Measurements from ENCODE around the gene ARSA.
"Not testable (repeated sequence)": the region's sequence is repeated elsewhere in the genome, so short reads cannot be mapped to it uniquely, and the experiment has no call there.

Gene ARSA

DNA sequence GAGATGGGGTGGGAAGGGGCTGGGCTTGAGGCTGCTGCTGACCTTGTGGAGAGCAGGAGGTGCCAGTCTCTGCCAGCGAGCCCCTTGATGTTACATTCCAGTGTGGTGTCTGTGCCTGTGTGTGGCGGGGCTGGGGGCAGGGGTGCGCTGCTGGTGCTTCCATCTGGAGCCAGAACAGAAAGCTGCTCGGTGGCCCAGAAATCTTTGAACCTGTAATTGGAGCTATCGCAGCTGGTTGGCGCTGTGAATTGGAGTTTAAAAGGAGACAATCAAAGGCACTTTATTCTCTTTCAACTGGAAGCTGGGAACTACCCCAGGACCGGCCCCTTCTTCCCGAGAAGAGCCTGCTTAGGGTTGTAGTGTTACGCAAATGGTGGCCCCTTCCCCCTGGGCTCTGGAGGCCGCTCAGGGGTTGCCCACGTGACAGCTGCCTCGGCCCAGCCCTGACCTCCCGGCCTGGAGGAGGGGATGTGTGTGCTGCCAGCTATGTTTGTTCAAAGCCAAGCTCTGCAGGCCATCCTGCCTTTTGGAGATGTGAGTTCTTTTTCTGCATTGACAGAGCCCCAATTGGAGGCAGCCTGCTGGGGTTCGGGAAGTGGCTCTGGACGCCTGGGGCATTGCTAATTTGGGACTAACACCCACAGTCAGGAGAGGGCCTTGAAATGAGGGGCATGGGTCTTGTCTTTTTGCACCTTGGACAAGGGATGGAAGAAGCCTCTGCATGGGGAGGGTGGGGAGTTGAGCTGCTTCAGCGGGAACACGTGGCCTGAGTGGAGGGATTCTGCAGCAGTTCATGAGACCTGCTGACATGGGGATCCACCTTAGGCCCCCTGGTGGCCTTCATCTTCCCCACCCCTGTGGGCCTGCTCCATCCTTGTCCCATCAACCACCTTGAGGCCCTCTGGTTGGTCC lies 14.0 kb upstream of the ARSA start:
- no peak for DNase-seq (ENCODE audit: low read depth, low spot score)
- Histone ChIP-seq H3K4me3 (no peak overlapping the region), H3K9ac (ENCODE audit: insufficient read length) (no peak overlapping the region), H3K9me3 (ENCODE audit: low read depth, low read length) (no peaks in the 10 kb centered on the region), H3K36me3 (ENCODE audit: insufficient read depth, low read length) (no peaks in the 10 kb centered on the region), H3K27ac (no peak overlapping the region)
- TF ChIP-seq EZH2 (IDR thresholded peaks at IDR 0.05) = no peak
- TF ChIP-seq FOXP2 (optimal IDR thresholded peaks at IDR 0.05; ENCODE audit: control extremely low read depth, extremely low read length, insufficient read depth) = no peak
- no peak for TF ChIP-seq POLR2AphosphoS5 (IDR thresholded peaks at IDR 0.05; ENCODE audit: borderline replicate concordance, low read depth, low read length)

DNA sequence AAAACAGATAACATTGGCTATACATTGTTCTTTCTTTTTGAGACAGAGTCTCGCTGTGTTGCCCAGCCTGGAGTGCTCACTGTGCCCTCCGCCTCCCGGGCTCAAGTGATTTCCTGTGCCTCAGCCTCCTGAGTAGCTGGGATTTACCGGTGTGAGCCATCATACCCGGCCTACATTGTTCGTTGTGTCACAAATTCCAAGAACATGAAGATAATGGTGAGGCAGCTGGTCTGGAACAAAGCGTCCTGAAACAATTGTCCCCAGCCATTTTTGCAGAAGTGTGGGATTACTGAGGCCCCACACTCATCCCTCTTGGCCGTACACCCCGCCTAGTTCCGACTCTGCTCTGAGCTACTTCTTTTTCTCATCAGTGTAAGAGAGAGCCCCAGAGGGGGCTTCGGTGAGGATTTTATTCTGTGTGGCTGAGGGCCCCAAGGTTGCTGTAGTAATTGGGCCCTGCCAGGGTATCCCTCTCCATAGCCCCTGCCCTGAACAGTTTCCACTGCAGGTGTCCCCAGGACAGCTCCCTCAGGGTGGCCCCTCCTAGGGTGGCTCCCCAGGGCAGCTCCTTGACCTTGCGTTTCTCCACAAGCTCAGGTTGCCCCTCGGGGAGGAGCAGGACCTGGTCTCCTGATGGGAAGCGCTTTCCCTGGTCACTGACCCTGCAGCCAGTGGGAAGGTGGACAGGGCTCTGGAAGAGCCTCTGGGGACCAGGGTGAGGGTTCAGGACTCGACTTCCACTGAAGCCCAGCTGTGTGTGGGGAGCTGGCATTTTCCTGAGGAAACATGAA lies 13.1 kb upstream of the ARSA start:
- Histone ChIP-seq H3K9me3 (ENCODE audit: low read depth, low read length) (no peaks in the 10 kb centered on the region), H3K27ac (no peak overlapping the region), H3K9ac (ENCODE audit: insufficient read length) (no peak overlapping the region), H3K4me3 (no peak overlapping the region), H3K36me3 (ENCODE audit: insufficient read depth, low read length) (no peaks in the 10 kb centered on the region)
- DNase-seq (ENCODE audit: low read depth, low spot score) = no peak
- no peak for TF ChIP-seq EZH2 (IDR thresholded peaks at IDR 0.05)
- TF ChIP-seq POLR2AphosphoS5 (IDR thresholded peaks at IDR 0.05; ENCODE audit: borderline replicate concordance, low read depth, low read length) = no peak

DNA sequence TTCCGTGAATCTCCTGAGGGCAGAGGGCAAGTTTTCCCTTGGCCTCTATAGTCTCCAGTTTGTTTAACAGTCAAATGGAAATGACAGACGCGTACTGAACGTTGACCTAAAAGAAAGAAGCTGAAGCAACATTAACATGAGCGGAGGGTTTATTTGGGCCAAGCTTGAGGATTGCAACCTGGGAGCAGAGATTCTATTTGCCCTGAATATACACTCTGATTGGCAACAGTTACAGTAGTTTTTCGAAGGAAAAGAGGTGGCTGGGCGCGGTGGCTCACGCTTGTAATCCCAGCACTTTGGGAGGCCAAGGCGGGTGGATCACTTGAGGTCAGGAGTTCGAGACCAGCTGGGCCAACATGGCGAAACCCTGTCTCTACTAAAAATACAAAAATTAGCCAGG lies 12.3 kb upstream of the ARSA start:
- H3K27ac ChIP-seq; H3K9ac ChIP-seq (ENCODE audit: insufficient read length); H3K4me3 ChIP-seq; H3K9me3 ChIP-seq (ENCODE audit: low read depth, low read length); DNase-seq (ENCODE audit: low read depth, low spot score); H3K36me3 ChIP-seq (ENCODE audit: insufficient read depth, low read length): not testable (repeated sequence)

DNA sequence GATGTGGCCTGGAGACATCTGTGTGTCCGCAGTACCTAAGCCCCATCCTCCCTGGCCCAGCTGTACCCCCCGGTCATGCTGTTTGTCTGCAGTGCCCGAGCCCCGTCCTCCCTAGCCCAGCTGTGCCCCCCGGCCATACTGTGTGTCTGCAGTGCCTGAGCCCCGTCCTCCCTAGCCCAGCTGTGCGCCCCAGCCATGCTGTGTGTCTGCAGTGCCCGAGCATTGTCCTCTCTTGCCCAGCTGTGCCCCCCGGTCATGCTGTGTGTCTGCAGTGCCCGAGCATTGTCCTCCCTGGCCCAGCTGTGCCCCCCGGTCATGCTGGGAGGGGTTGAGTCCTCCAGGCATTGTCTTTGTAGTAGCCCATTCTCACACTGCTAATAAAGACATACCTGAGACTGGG lies 7.6 kb upstream of the ARSA start:
- no peak overlapping the region for H3K9ac ChIP-seq (ENCODE audit: insufficient read length)

DNA sequence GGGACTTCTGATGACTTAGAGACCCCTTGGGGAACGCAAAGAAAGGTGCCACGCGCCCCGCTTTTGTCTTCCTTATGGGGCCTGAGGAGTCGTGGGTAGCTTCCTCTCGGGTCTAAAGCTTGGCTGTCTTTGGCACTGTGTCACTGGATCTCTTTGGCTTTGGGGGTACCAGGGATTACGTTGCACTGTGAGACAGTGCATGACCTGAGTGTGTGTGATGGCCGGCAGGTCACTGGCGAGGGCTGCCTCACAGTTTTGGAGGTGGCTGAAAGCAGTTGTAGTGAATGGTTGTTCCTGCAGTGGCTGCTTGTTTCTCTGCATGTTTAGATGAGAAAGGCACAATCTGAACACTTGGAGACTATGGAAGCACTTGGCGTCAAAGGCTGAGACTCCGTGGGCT lies 5.8 kb upstream of the ARSA start:
- Histone ChIP-seq H3K9ac (ENCODE audit: insufficient read length) (no peak overlapping the region), H3K36me3 (ENCODE audit: insufficient read depth, low read length) (no peaks in the 10 kb centered on the region), H3K27ac (no peak overlapping the region), H3K9me3 (ENCODE audit: low read depth, low read length) (no peaks in the 10 kb centered on the region), H3K4me3 (no peak overlapping the region)
- TF ChIP-seq FOXP2 (optimal IDR thresholded peaks at IDR 0.05; ENCODE audit: control extremely low read depth, extremely low read length, insufficient read depth) = no peak
- TF ChIP-seq EZH2 (IDR thresholded peaks at IDR 0.05) = no peak
- TF ChIP-seq POLR2AphosphoS5 (IDR thresholded peaks at IDR 0.05; ENCODE audit: borderline replicate concordance, low read depth, low read length) = no peak
- DNase-seq (ENCODE audit: low read depth, low spot score) = no peak

More for the DNA sequence above, 7.6 kb upstream of the ARSA start:
- Histone ChIP-seq H3K27ac (no peak overlapping the region), H3K4me3 (no peak overlapping the region), H3K9me3 (ENCODE audit: low read depth, low read length) (no peaks in the 10 kb centered on the region), H3K36me3 (ENCODE audit: insufficient read depth, low read length) (no peaks in the 10 kb centered on the region)
- TF ChIP-seq POLR2AphosphoS5 (IDR thresholded peaks at IDR 0.05; ENCODE audit: borderline replicate concordance, low read depth, low read length) = no peak
- TF ChIP-seq FOXP2 (optimal IDR thresholded peaks at IDR 0.05; ENCODE audit: control extremely low read depth, extremely low read length, insufficient read depth) = no peak
- TF ChIP-seq EZH2 (IDR thresholded peaks at IDR 0.05) = no peak
- no peak for DNase-seq (ENCODE audit: low read depth, low spot score)

DNA sequence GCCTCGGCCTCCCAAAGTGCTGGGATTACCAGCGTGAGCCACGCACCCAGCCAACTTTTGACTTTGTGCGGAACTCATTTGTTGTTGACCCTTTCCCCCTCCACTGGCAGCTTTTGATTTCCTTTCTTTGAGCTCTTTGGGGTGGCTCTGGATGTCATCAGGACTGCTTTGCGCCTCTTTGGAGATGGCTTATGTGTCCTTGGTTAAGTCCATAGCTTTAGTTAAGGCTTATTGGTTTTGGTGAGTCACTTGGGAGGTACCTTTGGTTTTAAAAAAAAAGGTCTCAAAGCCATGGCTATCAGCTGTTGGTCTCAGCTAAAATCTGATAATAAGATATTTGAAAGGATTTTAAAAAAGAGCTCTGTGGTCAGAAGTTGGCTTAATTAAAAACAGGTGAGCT lies 5.1 kb upstream of the ARSA start:
- H3K9me3 ChIP-seq (ENCODE audit: low read depth, low read length) = no peaks in the 10 kb centered on the region
- no peak for DNase-seq (ENCODE audit: low read depth, low spot score)
- no peak overlapping the region for H3K4me3 ChIP-seq
- no peaks in the 10 kb centered on the region for H3K36me3 ChIP-seq (ENCODE audit: insufficient read depth, low read length)
- TF ChIP-seq FOXP2 (optimal IDR thresholded peaks at IDR 0.05; ENCODE audit: control extremely low read depth, extremely low read length, insufficient read depth) = no peak
- no peak for TF ChIP-seq EZH2 (IDR thresholded peaks at IDR 0.05)
- no peak for TF ChIP-seq POLR2AphosphoS5 (IDR thresholded peaks at IDR 0.05; ENCODE audit: borderline replicate concordance, low read depth, low read length)
- no peak overlapping the region for H3K9ac ChIP-seq (ENCODE audit: insufficient read length)
- H3K27ac ChIP-seq = no peak overlapping the region

DNA sequence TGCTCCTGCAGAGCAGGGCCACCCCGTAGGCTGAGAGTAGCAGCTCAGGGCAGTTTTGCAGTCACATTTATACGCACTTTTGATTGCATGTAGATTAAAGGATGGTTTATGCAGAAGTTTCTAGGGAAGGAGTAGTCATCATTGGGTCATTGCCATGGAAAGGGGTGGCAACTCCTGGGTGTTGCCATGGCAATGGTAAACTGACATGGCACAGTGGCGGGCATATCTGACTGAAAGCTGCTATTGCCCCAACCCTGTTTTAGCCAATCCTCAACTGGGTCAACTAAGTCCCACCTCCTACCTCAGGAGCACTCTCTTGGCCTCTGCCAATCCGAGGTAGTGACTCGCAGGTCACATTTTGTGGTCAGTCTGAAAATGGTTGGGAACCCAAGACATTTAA lies 2.4 kb upstream of the ARSA start:
- no peak for DNase-seq (ENCODE audit: low read depth, low spot score)
- Histone ChIP-seq H3K36me3 (ENCODE audit: insufficient read depth, low read length) (no peaks in the 10 kb centered on the region), H3K9me3 (ENCODE audit: low read depth, low read length) (no peaks in the 10 kb centered on the region), H3K9ac (ENCODE audit: insufficient read length) (no peak overlapping the region), H3K27ac (no peak overlapping the region), H3K4me3 (no peak overlapping the region)
- TF ChIP-seq FOXP2 (optimal IDR thresholded peaks at IDR 0.05; ENCODE audit: control extremely low read depth, extremely low read length, insufficient read depth) (no peak), POLR2AphosphoS5 (IDR thresholded peaks at IDR 0.05; ENCODE audit: borderline replicate concordance, low read depth, low read length) (no peak), EZH2 (IDR thresholded peaks at IDR 0.05) (no peak)

DNA sequence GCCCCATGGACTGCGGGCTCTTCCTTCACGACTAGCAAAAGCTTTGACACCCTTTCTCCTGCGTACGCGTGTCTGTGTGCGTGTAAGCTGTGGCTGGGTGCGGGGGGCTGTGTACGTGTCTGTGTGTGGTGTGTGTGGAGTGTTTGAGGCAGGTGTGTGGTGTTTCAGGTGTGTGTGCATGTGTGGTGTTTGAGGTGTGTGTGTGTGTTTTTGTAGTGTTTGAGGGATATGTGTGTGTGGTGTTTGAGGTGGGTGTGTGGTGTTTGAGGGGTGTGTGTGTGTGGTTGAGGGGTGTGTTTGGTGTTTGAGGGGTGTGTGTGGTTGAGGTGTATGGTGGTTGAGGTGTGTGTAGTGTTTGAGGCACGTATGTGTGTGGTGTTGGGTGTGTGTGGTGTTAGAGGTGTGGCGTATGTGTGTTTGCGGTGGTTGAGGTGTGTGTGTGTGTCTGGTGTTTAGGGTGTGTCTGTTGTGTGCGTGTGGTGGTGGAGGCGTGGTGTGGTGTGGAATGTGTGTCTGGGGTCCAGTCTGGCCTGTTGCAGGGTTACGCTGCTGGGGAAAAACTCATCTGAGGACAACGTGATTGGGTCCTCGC lies 687 bp upstream of the ARSA start:
- H3K27ac ChIP-seq = no peak overlapping the region
- peak overlapping the region; percentile 84 for H3K4me3 ChIP-seq
- peak overlapping the region; percentile 64 for H3K9ac ChIP-seq (ENCODE audit: insufficient read length)
- H3K9me3 ChIP-seq (ENCODE audit: low read depth, low read length) = no peaks in the 10 kb centered on the region
- DNase-seq (ENCODE audit: low read depth, low spot score) = no peak
- TF ChIP-seq FOXP2 (optimal IDR thresholded peaks at IDR 0.05; ENCODE audit: control extremely low read depth, extremely low read length, insufficient read depth) = no peak
- no peak for TF ChIP-seq POLR2AphosphoS5 (IDR thresholded peaks at IDR 0.05; ENCODE audit: borderline replicate concordance, low read depth, low read length)
- no peak for TF ChIP-seq EZH2 (IDR thresholded peaks at IDR 0.05)
- H3K36me3 ChIP-seq (ENCODE audit: insufficient read depth, low read length) = no peaks in the 10 kb centered on the region

All from SK-N-MC (cell line).